Ovary (tissue), 9 donors: ENCODE measurements around the gene MEGF9. TPM values are rescaled to one million over a fixed set of nuclear protein-coding genes. Genes with fewer than 3 reads are reported as not detected.
"Not testable (repeated sequence)": the region's sequence is repeated elsewhere in the genome, so short reads cannot be mapped to it uniquely, and the experiment has no call there.

ENCODE experiments used
- DNase-seq, 5 donors: peaks; one replicate each; pipeline ENCODE4 v3.0.0-alpha.2; 2019 to 2020
- H3K27ac ChIP-seq, 2 donors: fragments of 200-600 bp; one replicate each; pipeline versions ENCODE4 v1.5.1 to v1.8.0; 2019 to 2022
- H3K27me3 ChIP-seq: fragments of 200-600 bp; one replicate; pipeline ENCODE4 v1.8.0; 2022
- H3K36me3 ChIP-seq: fragments of 200-600 bp; sonication (generic); one replicate; pipeline ENCODE4 v1.5.1; 2019
- H3K4me1 ChIP-seq: one replicate; pipeline ENCODE4 v1.8.1; 2013; ENCODE audit warnings: mild to moderate bottlenecking, moderate library complexity; ENCODE audit not compliant: insufficient read depth
- H3K4me3 ChIP-seq: fragments of 200-600 bp; sonication (generic); one replicate; pipeline ENCODE4 v1.5.1; 2017
- H3K9me3 ChIP-seq, 2 donors: fragments of 200-600 bp in 1 of 2; sonication (generic) in 1 of 2; one replicate each; pipeline versions ENCODE4 v1.5.1 to v1.8.1; 2013 to 2019; ENCODE audit warnings: mild to moderate bottlenecking in 1 of 2, moderate library complexity in 1 of 2
- EP300 ChIP-seq: sonication (generic); formaldehyde crosslinking; IDR thresholded peaks from one replicate; pipeline ENCODE4 v1.6.1; 2017; ENCODE audit warnings: antibody characterized with exemption
- POLR2A ChIP-seq: fragments of 450-650 bp; IDR thresholded peaks from one replicate; pipeline ENCODE4 v1.6.1; 2017; ENCODE audit warnings: antibody characterized with exemption, mild to moderate bottlenecking, moderate library complexity
- WGBS, 3 donors: extraction: QIAGEN DNeasy Blood & Tissue Kit in 1 of 3; methylation state at CpG; one replicate each; pipeline versions ENCODE4 v1.1.5 to v1.1.7; 2013 to 2017; 5-methylcytosine and 5-hydroxymethylcytosine counted together
- intact Hi-C, 4 donors: fragments of 100-400 bp; cut with DNase I; formaldehyde crosslinking; loops; one replicate each; pipeline versions ENCODE4 v1.11.0 to v1.15.1; 2022 to 2023
- polyA plus RNA-seq, 2 donors: library from polyadenylated mRNA; stranded (reverse); fragments of 200-250 nt in 1 of 2; fragments of 350-450 nt in 1 of 2; fragmentation: Illumina TruSeq in 1 of 2; extraction: RNeasy Lipid Tissue Mini Kit (QIAGEN cat#74804) in 1 of 2; gene quantifications; one replicate each; pipeline ENCODE4 v1.2.3, GENCODE V29; 2013 to 2014
- total RNA-seq, 7 donors: library from RNA; depleted of rRNA in 2 of 7; stranded (reverse); fragments of >200 nt in 2 of 7; fragmentation: NEBNext Ultra II Directional in 3 of 7; extraction: Animal tissue kit (Norgen Biotek cat#: 25700) in 3 of 7; gene quantifications; one replicate each; pipeline versions ENCODE4 v1.1.0 to v1.2.4, GENCODE V29; 2016 to 2023
- TF ChIP-seq, protein P1 (sequence below), 3 donors: fragments of 450-650 bp in 2 of 3; fragments of 200-600 bp in 1 of 3; IDR thresholded peaks; one replicate each; pipeline versions ENCODE4 v1.5.1 to v1.8.0; 2016 to 2022; ENCODE audit warnings: antibody characterized with exemption in 3 of 3, mild to moderate bottlenecking in 1 of 3
- donor health status: DM: no; HTN: no; CAD: no; lungs with moderate emphysema.
- donor health status: DM: no; HTN: no; CAD: no.
- donor health status: Bipolar disorder and iron deficiency.
- donor health status: DM: yes; HTN: yes; CAD: no.
- donor health status: DM: no; HTN: no; CAD: no.
- donor health status: DM: yes; HTN: yes; CAD: no.

Gene MEGF9
- total and polyA plus RNA-seq, 9 donors, result 9.9 to 27.3 (median 14.6) TPM

DNA sequence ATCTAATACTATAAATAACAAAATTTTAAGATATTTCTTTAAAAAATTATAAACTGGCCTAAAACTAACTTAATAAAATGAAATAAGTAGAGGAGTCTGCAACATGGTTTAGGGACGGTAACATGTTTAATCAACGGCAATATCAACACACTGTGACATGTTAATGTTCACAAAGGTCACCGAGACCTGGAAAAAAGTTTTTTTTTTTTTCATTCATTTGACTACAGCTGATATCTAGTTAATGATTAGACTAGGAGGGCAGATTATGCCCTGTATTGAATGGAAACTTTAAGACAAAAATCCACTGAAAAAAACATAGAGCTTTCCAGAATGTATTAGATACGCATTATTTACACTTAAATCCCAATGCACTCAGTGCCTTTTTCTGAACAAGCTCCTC lies 67.3 kb downstream of the MEGF9 start:
- intact Hi-C loops, result no loop called here
- no peaks in the 10 kb centered on the region for H3K36me3 ChIP-seq
- DNase-seq, result no peak
- H3K27ac ChIP-seq, result no peak overlapping the region
- H3K9me3 ChIP-seq, result no peaks in the 10 kb centered on the region
- TF ChIP-seq POLR2A (no peak), EP300 (no peak)
- TF ChIP-seq, protein P1, sequence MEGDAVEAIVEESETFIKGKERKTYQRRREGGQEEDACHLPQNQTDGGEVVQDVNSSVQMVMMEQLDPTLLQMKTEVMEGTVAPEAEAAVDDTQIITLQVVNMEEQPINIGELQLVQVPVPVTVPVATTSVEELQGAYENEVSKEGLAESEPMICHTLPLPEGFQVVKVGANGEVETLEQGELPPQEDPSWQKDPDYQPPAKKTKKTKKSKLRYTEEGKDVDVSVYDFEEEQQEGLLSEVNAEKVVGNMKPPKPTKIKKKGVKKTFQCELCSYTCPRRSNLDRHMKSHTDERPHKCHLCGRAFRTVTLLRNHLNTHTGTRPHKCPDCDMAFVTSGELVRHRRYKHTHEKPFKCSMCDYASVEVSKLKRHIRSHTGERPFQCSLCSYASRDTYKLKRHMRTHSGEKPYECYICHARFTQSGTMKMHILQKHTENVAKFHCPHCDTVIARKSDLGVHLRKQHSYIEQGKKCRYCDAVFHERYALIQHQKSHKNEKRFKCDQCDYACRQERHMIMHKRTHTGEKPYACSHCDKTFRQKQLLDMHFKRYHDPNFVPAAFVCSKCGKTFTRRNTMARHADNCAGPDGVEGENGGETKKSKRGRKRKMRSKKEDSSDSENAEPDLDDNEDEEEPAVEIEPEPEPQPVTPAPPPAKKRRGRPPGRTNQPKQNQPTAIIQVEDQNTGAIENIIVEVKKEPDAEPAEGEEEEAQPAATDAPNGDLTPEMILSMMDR (IDR thresholded peaks at IDR 0.05), result no peak
- H3K4me3 ChIP-seq, result no peak overlapping the region
- WGBS, 3 donors, result 91 to 94% (median 92%) methylated on average over 4 of the region's 4 CpGs
- H3K27me3 ChIP-seq, result no peaks in the 10 kb centered on the region
- no peaks in the 10 kb centered on the region for H3K4me1 ChIP-seq

DNA sequence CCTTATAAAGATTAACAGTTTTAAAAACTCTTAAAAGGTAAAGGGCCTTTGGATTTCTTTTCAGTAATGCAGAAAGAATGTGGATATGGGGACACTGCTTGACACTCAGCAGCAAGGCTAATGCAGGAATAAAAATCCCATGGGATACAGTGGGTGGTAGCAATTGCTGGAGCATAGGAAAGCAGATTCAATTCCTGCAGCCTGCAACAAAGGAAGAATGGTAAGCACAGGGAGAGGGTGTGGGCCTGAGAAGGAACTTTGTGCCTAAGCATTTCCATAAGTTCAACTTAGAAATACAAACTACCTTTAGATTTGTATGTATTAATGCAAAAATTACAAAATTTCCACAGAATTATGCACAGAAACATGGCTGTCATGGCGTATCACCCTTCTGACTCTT lies 68.5 kb downstream of the MEGF9 start:
- Histone ChIP-seq H3K36me3 (no peaks in the 10 kb centered on the region), H3K9me3 (no peaks in the 10 kb centered on the region), H3K27ac (no peak overlapping the region), H3K4me3 (no peak overlapping the region), H3K27me3 (no peaks in the 10 kb centered on the region), H3K4me1 (no peaks in the 10 kb centered on the region)
- intact Hi-C loops, result no loop called here
- 96 to 98% (median 97%) methylated on average over 1 of the region's 1 CpG for WGBS, 3 donors
- no peak for DNase-seq
- TF ChIP-seq POLR2A (no peak), EP300 (no peak)
- TF ChIP-seq, protein P1 (IDR thresholded peaks at IDR 0.05), result no peak

DNA sequence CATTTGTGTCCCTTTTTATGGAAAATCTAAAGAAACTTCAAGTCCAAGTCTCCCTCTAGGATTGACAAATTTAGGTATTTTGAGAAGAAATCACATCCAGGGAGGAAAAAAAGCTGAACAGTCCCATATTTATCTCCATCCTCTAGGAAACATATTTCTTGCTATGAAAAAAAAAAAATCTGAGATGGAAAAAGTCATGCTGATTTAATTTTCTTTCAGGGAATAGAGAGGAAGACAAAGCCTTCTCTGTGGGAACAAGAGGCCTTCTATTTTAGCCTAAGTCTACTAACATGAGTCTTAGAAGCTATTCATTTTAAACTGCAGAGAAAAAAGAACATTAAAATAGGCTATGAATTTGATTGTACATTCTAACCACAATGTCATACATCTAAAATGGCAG lies 71.2 kb downstream of the MEGF9 start:
- DNase-seq, result no peak
- no peak for TF ChIP-seq EP300
- TF ChIP-seq, protein P1 (IDR thresholded peaks at IDR 0.05), result no peak
- no peak for TF ChIP-seq POLR2A
- Histone ChIP-seq H3K27ac (no peak overlapping the region), H3K9me3 (no peaks in the 10 kb centered on the region), H3K27me3 (no peaks in the 10 kb centered on the region), H3K4me1 (no peaks in the 10 kb centered on the region), H3K36me3 (no peaks in the 10 kb centered on the region), H3K4me3 (no peak overlapping the region)
- intact Hi-C loops, result no loop called here

DNA sequence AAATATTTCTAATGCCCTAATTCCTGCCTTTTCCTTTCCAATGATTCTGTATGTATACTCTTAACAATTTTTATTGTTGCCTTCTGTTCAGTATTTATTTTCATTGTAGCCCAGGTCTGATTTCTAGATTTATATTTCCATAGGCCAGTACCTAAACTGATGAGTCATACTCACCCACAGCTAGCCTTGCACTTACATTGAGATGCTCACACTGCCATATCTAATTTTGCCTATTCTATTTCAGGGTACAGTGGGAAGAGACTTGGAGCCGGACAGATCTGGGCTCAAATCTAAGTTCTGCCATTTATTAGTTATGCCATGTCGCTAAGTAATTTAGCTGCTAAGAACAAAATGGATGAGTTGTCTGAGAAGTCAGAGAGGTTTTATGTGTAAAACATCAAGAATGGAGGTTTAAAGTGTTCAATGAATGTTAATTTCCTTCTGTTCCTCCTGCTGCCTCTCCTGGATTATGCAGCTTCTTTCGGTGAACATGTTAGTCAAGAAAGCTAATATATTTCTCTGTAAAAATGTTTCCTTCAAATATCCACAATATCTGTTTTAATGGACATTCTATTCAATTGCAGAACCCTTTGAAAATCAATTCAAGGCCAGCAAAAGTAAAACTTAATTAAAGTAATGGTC lies 72.0 kb downstream of the MEGF9 start:
- no peak for TF ChIP-seq EP300
- no peak for TF ChIP-seq POLR2A
- TF ChIP-seq, protein P1 (IDR thresholded peaks at IDR 0.05), result no peak
- WGBS, 3 donors, result 95 to 97% (median 95%) methylated on average over 3 of the region's 3 CpGs
- intact Hi-C loops, result no loop called here

DNA sequence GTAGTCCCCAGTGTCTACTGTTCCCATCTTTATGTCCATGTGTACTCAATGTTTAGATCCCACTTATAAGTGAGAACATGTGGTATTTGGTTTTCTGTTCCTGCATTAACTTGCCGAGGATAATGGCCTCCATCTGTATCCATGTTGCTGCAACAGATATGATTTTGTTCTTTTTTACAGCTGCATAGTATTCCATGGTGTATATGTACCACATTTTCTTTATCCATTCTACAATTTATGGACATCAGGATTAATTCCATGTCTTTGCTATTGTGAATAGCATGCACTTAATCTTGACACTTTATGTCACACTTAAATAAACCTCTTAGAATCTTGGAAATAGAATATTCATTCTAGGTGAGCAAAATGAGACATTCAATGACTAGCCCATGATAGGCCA lies 73.4 kb downstream of the MEGF9 start:
- H3K4me1 ChIP-seq, DNase-seq, H3K27me3 ChIP-seq, H3K27ac ChIP-seq, H3K36me3 ChIP-seq, H3K4me3 ChIP-seq, intact Hi-C loops, H3K9me3 ChIP-seq: not testable (repeated sequence)
- 96 to 100% (median 98%) methylated on average over 1 of the region's 1 CpG for WGBS, 3 donors

More for the DNA sequence above, 72.0 kb downstream of the MEGF9 start:
- no peak overlapping the region for H3K27ac ChIP-seq
- no peaks in the 10 kb centered on the region for H3K4me1 ChIP-seq
- no peak overlapping the region for H3K4me3 ChIP-seq
- H3K36me3 ChIP-seq, result no peaks in the 10 kb centered on the region
- DNase-seq, result no peak
- no peaks in the 10 kb centered on the region for H3K9me3 ChIP-seq
- no peaks in the 10 kb centered on the region for H3K27me3 ChIP-seq
